Measurements from ENCODE around the gene FKBP8. TPM values are rescaled to one million over a fixed set of nuclear protein-coding genes. Genes with fewer than 3 reads are reported as not detected.

The FKBP8 gene
- total RNA-seq, 1 donor from 2014 or later, result 191 TPM

DNA sequence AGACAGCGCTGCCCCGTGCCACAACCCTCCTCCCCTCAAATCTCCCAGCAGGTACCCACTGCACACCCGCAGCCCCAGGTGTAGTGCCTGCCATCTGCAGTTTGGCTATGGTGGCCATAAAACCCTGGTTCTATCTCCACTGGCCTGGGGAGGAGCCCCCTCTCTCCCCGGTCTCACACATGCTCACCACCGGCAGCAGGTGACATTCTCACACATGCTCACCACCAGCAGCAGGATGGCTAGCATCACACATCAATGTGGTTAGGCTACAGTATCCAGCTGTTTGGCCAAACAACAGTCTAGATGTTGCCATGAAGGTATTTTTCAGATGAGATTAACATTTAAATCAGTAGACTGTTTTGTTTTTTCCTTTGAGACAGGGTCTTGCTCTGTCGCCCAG, 52.6 kb downstream of the FKBP8 start:
- Mint-ChIP-seq H3K9me3 (no peaks in the 10 kb centered on the region), H3K36me3 (no peaks in the 10 kb centered on the region), H3K27me3 (no peaks in the 10 kb centered on the region), H3K4me3 (no peak overlapping the region), H3K27ac (no peak overlapping the region), H3K4me1 (ENCODE audit: unreplicated experiment) (peaks cover 31% of the 10 kb centered on the region)
- TF ChIP-seq, protein P1, sequence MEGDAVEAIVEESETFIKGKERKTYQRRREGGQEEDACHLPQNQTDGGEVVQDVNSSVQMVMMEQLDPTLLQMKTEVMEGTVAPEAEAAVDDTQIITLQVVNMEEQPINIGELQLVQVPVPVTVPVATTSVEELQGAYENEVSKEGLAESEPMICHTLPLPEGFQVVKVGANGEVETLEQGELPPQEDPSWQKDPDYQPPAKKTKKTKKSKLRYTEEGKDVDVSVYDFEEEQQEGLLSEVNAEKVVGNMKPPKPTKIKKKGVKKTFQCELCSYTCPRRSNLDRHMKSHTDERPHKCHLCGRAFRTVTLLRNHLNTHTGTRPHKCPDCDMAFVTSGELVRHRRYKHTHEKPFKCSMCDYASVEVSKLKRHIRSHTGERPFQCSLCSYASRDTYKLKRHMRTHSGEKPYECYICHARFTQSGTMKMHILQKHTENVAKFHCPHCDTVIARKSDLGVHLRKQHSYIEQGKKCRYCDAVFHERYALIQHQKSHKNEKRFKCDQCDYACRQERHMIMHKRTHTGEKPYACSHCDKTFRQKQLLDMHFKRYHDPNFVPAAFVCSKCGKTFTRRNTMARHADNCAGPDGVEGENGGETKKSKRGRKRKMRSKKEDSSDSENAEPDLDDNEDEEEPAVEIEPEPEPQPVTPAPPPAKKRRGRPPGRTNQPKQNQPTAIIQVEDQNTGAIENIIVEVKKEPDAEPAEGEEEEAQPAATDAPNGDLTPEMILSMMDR (conservative IDR thresholded peaks at IDR 0.05), result no peak
- no peak for DNase-seq (ENCODE audit: extremely low spot score, unreplicated experiment)

DNA sequence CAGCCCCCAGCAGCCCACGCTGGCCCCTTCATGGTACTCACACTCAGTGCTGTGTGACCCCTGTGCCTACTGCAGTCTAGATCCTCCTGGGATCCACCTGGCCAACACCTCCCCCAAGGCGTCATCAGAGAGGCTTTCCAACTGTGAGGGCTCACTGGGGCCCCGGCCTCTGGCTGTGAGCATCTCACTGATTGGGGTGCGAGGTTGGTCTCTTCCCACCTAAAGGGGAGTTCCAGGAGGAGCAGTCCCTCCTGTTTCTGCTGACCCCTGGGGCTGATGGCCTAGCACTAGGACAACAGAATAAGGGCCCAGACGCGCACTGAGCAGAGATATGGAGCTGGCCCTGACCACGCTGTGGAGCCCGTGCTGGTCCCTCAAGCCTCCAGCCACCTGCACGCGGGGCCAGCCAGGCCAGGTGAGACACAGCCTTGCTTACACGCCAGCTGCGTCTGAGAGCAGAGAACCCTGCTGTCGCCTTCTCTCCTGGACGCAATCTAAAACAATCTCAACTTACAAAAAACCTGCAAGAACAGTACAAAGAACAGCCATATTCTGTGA, 53.7 kb downstream of the FKBP8 start:
- H3K36me3 Mint-ChIP-seq, result no peaks in the 10 kb centered on the region
- no peak overlapping the region for H3K27ac Mint-ChIP-seq
- no peak overlapping the region for H3K4me3 Mint-ChIP-seq
- TF ChIP-seq, protein P1 (conservative IDR thresholded peaks at IDR 0.05), result no peak
- DNase-seq (ENCODE audit: extremely low spot score, unreplicated experiment), result no peak
- H3K27me3 Mint-ChIP-seq, result no peaks in the 10 kb centered on the region
- peaks cover 36% of the 10 kb centered on the region for H3K4me1 Mint-ChIP-seq (ENCODE audit: unreplicated experiment)
- H3K9me3 Mint-ChIP-seq, result no peaks in the 10 kb centered on the region

DNA sequence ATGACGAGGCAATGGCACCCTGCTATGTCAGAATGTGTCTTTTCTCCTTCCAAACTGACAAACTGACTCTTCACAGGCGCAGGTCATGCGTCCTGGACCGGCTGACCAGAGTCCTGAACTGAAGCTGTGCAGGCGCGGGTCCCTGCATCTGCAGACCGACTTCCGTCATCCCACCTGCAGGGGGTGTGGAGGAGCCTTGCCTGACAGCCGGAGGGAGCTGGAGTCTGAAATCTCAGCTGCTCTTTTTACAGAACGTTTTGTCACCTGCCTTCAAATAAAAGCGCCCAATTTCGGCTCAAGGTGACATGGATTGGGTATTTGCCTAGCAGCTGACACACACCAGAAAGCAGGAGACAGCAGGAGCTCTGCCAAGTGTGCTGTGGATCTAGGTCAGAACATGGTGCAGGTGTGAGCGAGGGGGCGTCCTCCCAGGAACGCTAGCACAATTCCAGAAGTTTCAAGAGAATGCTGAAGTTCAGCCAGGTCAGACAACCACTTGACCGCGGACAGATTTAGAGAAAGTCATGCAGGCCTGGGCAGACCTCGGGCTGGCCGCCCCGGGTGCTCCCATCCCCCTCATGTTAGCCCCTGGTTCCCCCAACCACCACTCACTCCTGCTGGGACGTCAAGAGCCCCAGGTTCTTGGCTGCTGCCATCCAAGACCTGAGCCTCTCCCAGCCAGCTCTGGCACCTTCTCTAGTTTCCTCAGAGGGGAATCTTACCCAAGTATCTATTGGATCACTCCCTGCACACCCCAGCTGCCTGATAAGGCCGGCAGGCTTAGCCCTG, 54.3 kb downstream of the FKBP8 start:
- Mint-ChIP-seq H3K4me1 (ENCODE audit: unreplicated experiment) (peaks cover 36% of the 10 kb centered on the region), H3K36me3 (no peaks in the 10 kb centered on the region), H3K9me3 (no peaks in the 10 kb centered on the region), H3K27ac (peak overlapping the region; percentile 31), H3K27me3 (no peaks in the 10 kb centered on the region), H3K4me3 (no peak overlapping the region)
- DNase-seq (ENCODE audit: extremely low spot score, unreplicated experiment), result no peak
- TF ChIP-seq, protein P1 (conservative IDR thresholded peaks at IDR 0.05), result peak; percentile 56

DNA sequence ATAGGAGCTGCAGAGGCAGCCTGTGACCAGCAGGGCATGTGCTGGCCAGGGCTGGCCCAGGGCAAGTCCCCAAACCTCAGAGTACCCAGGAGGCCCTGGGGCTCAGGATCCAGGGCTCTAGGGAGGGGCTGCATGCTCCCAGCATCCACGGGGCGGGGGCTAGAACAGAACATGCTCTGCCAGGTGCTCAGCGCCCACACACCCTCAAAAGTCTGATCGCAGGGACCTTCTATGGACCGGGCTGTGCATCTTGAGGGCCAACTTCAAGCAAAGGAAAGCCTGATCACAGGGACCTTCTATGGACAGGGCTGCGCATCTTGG, 55.0 kb downstream of the FKBP8 start:
- TF ChIP-seq, protein P1 (conservative IDR thresholded peaks at IDR 0.05), result no peak
- Mint-ChIP-seq H3K4me3 (no peak overlapping the region), H3K36me3 (no peaks in the 10 kb centered on the region), H3K4me1 (ENCODE audit: unreplicated experiment) (peaks cover 32% of the 10 kb centered on the region), H3K9me3 (no peaks in the 10 kb centered on the region), H3K27me3 (no peaks in the 10 kb centered on the region), H3K27ac (no peak overlapping the region)
- no peak for DNase-seq (ENCODE audit: extremely low spot score, unreplicated experiment)

DNA sequence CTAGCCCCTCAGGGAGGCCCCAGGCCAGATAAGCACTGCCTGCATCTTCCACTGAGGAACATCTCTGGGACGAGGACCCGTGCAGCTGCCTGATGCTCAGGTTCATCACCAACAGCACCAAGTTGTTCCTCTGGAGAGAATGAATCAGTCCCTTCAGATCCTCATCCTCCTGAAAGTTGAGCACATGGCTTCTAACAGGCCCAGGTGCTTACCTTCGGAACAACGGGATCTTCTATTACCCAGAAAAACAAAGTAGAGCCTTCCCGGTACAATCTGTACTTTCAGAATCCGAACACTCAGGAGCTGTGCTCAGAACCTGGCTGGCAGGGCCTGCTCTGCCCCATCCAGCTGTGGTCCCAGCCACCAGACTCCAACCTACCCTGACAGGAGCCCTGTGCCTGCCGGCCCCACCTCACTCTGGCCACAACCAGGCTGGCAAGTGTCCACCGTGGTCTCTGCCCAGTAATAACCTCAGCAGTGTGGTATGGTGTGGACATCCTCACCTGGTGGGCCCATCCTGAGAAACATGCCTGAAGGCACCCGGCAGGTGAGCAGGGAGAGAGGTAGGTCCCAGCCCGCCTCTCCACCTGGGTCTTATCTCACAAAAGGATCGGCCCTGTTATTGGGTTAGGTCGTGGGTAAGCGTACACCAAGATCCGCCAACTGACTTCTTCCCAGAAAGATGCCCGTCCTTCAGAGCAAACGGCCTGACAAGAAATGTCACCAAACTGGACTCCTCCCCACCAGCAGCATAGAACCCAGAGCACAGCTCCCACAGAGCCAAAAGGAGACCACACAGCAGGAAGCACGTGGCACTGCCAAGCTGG, 55.6 kb downstream of the FKBP8 start:
- Mint-ChIP-seq H3K4me3 (no peak overlapping the region), H3K27me3 (no peaks in the 10 kb centered on the region), H3K4me1 (ENCODE audit: unreplicated experiment) (peaks cover 38% of the 10 kb centered on the region), H3K27ac (no peak overlapping the region), H3K9me3 (no peaks in the 10 kb centered on the region), H3K36me3 (no peaks in the 10 kb centered on the region)
- TF ChIP-seq, protein P1 (conservative IDR thresholded peaks at IDR 0.05), result peak; percentile 21
- no peak for DNase-seq (ENCODE audit: extremely low spot score, unreplicated experiment)

All from type B pancreatic cell (in vitro differentiated cells).